HG03025 (cell line): ENCODE data around the gene HIRA.

Experiments
- ATAC-seq: cut with Tn5 transposase; IDR thresholded peaks from one replicate; pipeline ENCODE4 v1.9.1; 2021; ENCODE audit warnings: mild to moderate bottlenecking, moderate library complexity; ENCODE audit not compliant: unreplicated experiment, low FRiP score

The HIRA gene

GRCh38 chr22:19463491-19464469 lies 32.2 kb upstream of the HIRA start:
- no peak for ATAC-seq

GRCh38 chr22:19463008-19463407 lies 31.5 kb upstream of the HIRA start:
- no peak for ATAC-seq

- no peak for ATAC-seq
These were observed 30.0 kb upstream of the HIRA start for GRCh38 chr22:19461506-19461905.

GRCh38 chr22:19460036-19460435 lies 28.5 kb upstream of the HIRA start:
- no peak for ATAC-seq

- ATAC-seq: no peak
These were observed 26.4 kb upstream of the HIRA start for GRCh38 chr22:19457828-19458428.

GRCh38 chr22:19456541-19456940 lies 25.0 kb upstream of the HIRA start:
- ATAC-seq: no peak

GRCh38 chr22:19455585-19456370 lies 24.2 kb upstream of the HIRA start:
- no peak for ATAC-seq

GRCh38 chr22:19455033-19455432 lies 23.5 kb upstream of the HIRA start:
- ATAC-seq: no peak

- no peak for ATAC-seq
These were observed 22.6 kb upstream of the HIRA start for GRCh38 chr22:19454156-19454555.

- ATAC-seq: no peak
These were observed 22.2 kb upstream of the HIRA start for GRCh38 chr22:19453718-19454117.

GRCh38 chr22:19451570-19451969 lies 20.0 kb upstream of the HIRA start:
- no peak for ATAC-seq

- ATAC-seq: no peak
These were observed 19.0 kb upstream of the HIRA start for GRCh38 chr22:19450363-19451175.

- no peak for ATAC-seq
These were observed 17.9 kb upstream of the HIRA start for GRCh38 chr22:19449422-19449767.

GRCh38 chr22:19448739-19449421 lies 17.3 kb upstream of the HIRA start:
- ATAC-seq: no peak

GRCh38 chr22:19448076-19448607 lies 16.6 kb upstream of the HIRA start:
- ATAC-seq: peak; percentile 18

- ATAC-seq: peak; percentile 66
These were observed 16.0 kb upstream of the HIRA start, which contains the start of gene C22orf39 for GRCh38 chr22:19447330-19448075. TSS of gene C22orf39 (minus strand) at chr22:19447711. CDS start at chr22:19447688, 23 bp downstream.

- ATAC-seq: no peak
These were observed 15.2 kb upstream of the HIRA start for GRCh38 chr22:19446603-19447329.
